IPS-20b (cell line): ENCODE data around the gene ARF3.

Experiments
- H3K27ac ChIP-seq: one replicate; pipeline ENCODE4 v1.5.1; 2013; ENCODE audit warnings: low read length
- H3K27me3 ChIP-seq: 2 replicates; pipeline ENCODE4 v1.6.1; 2013; ENCODE audit warnings: mild to moderate bottlenecking, low read length, inconsistent platforms; ENCODE audit not compliant: insufficient read depth
- H3K36me3 ChIP-seq: 2 replicates; pipeline ENCODE4 v1.6.1; 2013; ENCODE audit warnings: low read depth, mild to moderate bottlenecking, inconsistent platforms, low read length, moderate library complexity; ENCODE audit not compliant: insufficient read depth
- H3K4me1 ChIP-seq: 2 replicates; pipeline ENCODE4 v1.6.1; 2013; ENCODE audit warnings: mild to moderate bottlenecking, control low read depth, inconsistent platforms, low read length, moderate library complexity; ENCODE audit not compliant: insufficient read depth
- H3K4me3 ChIP-seq: 2 replicates; pipeline ENCODE4 v1.5.1; 2013; ENCODE audit warnings: mild to moderate bottlenecking, low read length, inconsistent platforms
- H3K9ac ChIP-seq: 2 replicates; pipeline ENCODE4 v1.6.1; 2013; ENCODE audit warnings: low read depth, mild to moderate bottlenecking, inconsistent platforms, low read length, moderate library complexity
- H3K9me3 ChIP-seq: 2 replicates; pipeline ENCODE4 v1.6.1; 2013; ENCODE audit warnings: mild to moderate bottlenecking, low read depth, low read length, inconsistent platforms; ENCODE audit not compliant: insufficient read depth

Gene ARF3

DNA sequence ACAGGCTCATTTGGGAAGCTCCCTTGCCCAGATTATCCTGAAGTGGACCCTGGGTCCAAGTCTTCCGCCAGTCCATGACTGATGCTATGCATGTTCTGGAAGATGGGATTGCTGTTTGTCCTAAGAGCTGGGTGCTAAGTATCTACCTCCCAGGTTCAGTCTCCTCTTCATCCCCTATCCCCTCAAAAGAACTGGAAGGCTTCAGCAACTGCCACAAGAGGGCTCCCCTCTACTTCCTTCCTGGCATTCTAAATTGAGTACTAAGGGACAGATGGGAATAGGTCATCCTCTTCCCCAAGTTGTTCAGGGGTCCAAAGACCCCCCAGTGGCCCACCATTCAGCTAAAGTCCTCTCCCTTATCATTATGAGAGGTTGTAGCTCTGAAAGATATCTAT, 23.0 kb downstream of the ARF3 start:
- H3K4me1 ChIP-seq = no peaks in the 10 kb centered on the region
- no peak overlapping the region for H3K27ac ChIP-seq
- H3K27me3 ChIP-seq = no peaks in the 10 kb centered on the region
- H3K4me3 ChIP-seq = no peak overlapping the region
- H3K36me3 ChIP-seq = peaks cover 90% of the 10 kb centered on the region
- no peaks in the 10 kb centered on the region for H3K9me3 ChIP-seq
- no peak overlapping the region for H3K9ac ChIP-seq

DNA sequence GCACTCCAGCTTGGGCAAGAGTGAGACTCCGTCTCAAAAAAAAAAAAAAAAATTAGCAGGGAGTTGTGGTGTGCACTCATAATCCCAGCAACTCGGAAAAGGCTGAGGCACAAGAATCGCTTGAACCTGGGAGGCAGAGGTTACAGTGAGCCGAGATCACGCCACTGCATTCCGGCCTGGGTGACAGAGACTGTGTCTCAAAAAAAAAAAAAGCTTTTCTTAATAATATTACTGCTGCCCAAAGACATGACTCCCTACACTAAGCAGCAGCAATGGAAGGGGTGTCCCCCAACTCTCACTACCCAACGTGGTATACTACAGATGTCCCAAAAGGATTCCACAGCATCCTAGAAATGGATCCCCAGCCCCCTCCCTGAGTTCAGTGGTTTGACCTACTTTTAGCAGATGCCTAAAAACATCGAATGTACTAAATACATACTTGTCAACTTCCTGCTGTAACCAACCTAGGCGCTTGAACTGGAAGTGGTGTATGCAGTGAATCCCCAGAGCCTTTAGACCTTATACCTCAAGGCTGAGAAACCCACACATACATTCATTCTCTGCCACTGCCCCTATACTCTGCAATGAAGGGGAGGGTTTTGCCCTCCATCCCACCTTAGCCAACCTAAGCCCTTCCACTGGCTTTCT, 23.5 kb downstream of the ARF3 start:
- Histone ChIP-seq H3K4me1 (no peaks in the 10 kb centered on the region), H3K27me3 (no peaks in the 10 kb centered on the region), H3K36me3 (peaks cover 88% of the 10 kb centered on the region), H3K27ac (no peak overlapping the region), H3K9me3 (no peaks in the 10 kb centered on the region), H3K9ac (no peak overlapping the region), H3K4me3 (no peak overlapping the region)

DNA sequence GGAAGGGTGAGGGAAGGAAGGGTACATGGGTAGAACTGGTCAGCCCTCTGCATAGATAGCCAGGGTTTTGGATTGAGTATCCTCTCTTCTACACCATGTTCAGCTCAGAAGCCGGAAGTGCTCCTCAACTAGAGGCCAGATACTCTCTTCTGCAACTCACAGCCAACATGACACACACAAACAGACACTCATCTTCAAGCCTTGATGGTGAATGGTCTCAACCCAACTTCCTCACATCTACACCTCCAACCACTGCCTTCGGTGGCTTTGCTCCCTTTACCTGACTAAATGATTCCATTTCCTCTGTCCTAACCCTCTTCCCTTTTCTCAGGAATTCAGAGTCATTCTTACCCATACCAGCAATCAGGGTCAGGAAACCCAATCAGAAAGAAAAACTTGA, 24.4 kb downstream of the ARF3 start:
- H3K27me3 ChIP-seq = no peaks in the 10 kb centered on the region
- no peaks in the 10 kb centered on the region for H3K9me3 ChIP-seq
- no peaks in the 10 kb centered on the region for H3K4me1 ChIP-seq
- H3K9ac ChIP-seq = no peak overlapping the region
- peaks cover 87% of the 10 kb centered on the region for H3K36me3 ChIP-seq
- no peak overlapping the region for H3K4me3 ChIP-seq
- no peak overlapping the region for H3K27ac ChIP-seq

DNA sequence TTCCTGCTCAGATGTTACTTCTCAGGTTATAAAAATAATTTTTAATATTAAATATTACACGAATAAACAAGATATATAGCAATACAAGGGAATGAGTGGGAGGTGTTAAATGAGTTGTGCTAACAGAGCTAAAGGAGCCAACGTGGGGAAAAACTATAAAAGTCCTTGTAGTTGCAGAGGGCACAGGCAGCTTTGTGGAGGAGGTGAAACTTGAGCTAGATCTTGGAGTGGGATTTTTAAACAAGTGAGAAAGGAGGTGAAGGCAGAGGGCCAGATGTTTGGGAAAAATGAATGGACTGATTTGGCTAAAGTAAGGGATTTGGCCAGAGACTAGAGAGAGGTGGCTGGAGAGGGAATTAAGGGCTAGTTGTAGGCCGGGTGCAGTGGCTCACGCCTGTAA, 26.8 kb downstream of the ARF3 start:
- no peak overlapping the region for H3K4me3 ChIP-seq
- peaks cover 73% of the 10 kb centered on the region for H3K36me3 ChIP-seq
- no peaks in the 10 kb centered on the region for H3K27me3 ChIP-seq
- H3K27ac ChIP-seq = no peak overlapping the region
- H3K9me3 ChIP-seq = no peaks in the 10 kb centered on the region
- no peaks in the 10 kb centered on the region for H3K4me1 ChIP-seq
- no peak overlapping the region for H3K9ac ChIP-seq

DNA sequence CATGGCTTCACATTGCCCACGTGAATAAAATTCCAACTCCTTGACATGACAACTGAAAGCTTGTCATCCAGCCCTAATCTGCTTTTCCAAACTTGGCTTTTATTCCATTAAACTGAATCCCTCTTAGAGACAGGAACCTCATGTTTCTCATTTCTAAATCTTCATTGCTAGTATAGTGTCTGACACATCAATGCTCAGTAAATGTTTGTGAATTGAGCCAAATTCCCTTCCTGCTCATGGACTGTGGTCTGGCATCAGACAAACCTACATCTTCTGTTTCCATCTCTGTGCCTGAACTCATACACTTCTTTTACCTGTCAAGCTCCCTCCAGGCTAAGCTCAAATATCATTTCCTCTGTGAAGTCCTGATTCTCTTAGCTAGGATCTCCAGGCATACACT, 27.7 kb downstream of the ARF3 start:
- Histone ChIP-seq H3K27ac (no peak overlapping the region), H3K9me3 (no peaks in the 10 kb centered on the region), H3K4me1 (no peaks in the 10 kb centered on the region), H3K4me3 (no peak overlapping the region), H3K9ac (no peak overlapping the region), H3K36me3 (peaks cover 64% of the 10 kb centered on the region), H3K27me3 (no peaks in the 10 kb centered on the region)

DNA sequence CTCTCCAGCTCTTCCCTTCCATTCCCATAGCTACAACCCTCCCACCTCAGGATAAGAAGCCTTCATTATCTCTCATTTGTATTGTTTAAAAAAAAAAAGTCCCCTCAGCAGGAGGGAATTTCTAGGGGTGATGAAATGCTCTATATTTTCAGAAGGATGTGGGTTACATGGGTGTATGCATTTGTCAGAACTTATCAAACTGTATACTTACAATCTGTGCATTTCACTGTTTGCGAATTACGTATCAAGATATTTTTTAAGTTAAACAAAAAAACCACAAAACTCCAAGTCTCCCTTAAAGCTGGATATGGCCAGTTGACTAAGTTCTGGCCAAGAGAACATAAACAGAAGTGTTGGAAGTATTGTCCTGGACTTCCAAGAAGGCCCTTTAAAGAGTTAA, 30.0 kb downstream of the ARF3 start:
- Histone ChIP-seq H3K9me3 (no peaks in the 10 kb centered on the region), H3K27ac (no peak overlapping the region), H3K9ac (no peak overlapping the region), H3K36me3 (peaks cover 64% of the 10 kb centered on the region), H3K4me3 (no peak overlapping the region), H3K4me1 (peaks cover 5% of the 10 kb centered on the region; the same call in 1 of the 2 replicates), H3K27me3 (no peaks in the 10 kb centered on the region)

DNA sequence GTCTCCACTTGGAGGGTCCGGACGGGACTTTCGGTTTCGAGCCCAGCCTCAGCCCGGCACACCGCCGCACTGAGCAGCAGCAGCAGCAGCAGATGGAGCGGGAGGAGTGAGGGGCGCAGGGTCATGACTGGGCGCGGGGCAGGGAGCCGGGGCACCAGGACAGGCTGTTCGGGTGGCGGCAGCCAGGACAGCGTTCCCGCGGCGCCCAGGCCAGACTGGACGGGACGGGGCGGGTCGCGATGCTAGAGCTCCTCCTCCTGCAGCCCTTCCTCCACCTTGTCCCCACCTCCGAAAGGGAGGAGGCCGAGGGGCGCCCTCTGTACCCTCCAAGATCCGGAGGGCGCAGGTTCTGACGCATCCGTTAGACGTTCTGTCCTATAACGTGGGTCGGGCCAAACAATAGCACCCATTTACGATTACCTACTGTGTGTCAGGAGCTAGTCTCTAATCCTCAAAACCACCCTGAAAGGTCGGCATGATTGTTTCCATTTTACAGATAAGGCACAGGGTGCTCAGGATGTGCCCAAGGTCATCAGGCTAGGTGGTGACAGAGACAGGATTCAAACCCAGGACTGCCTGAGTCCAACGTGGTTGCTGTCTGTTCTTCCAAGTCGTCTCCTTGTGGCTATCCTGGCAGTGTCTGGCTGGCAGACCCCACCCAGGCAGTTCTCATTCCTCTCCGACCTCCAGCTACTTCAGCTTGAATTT, 31.8 kb downstream of the ARF3 start, which contains the start of gene FKBP11:
FKBP11 (minus strand) TSS at position 189 of the 708 bp plus-strand sequence; CDS start at position 125, 64 bp downstream.
- Histone ChIP-seq H3K4me3 (peak within 1 kb of the TSS; percentile 88), H3K36me3 (peaks cover 55% of the 10 kb centered on the region), H3K9ac (peak within 1 kb of the TSS; percentile 92), H3K27ac (no peak within 1 kb of the TSS), H3K4me1 (peaks cover 5% of the 10 kb centered on the region; the same call in 1 of the 2 replicates), H3K27me3 (no peaks in the 10 kb centered on the region), H3K9me3 (no peaks in the 10 kb centered on the region)

DNA sequence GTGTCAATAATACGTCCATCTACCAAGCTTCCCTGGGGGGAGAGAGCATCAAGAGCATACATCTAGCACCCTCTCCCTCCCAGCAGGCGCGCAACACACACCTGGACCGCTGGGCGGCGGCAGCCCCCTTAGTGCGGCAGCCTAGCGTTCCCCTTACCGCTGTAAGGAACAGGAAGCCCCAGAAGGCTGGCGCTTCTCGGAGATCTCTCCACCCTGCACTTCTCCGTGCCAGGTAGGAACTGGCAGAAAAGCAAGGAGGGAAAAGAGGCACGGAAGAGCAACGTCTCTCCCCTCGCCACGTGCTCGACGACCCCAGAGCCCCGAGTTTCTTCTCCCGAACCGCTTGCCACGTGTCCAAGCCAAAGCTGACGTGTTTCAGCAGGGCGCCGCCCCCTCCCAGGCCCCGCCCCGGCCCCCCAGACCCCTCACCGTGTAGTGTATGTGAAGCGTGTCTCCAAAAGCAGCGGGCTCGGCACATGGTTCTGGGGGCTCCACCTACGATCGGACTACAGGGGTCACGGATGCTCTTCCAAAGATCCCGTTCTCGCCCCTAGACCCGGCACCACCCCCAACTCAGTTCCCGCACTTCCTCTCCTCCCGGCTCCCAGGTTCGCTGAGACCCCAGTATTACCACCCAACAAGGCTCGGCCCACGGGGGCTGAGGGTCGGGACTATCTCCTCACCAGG, 32.5 kb downstream of the ARF3 start:
- H3K9me3 ChIP-seq = no peaks in the 10 kb centered on the region
- H3K4me3 ChIP-seq = peak overlapping the region; percentile 88
- no peaks in the 10 kb centered on the region for H3K27me3 ChIP-seq
- H3K36me3 ChIP-seq = peaks cover 48% of the 10 kb centered on the region
- H3K9ac ChIP-seq = peak overlapping the region; percentile 92
- no peak overlapping the region for H3K27ac ChIP-seq
- H3K4me1 ChIP-seq = peaks cover 5% of the 10 kb centered on the region; the same call in 1 of the 2 replicates

DNA sequence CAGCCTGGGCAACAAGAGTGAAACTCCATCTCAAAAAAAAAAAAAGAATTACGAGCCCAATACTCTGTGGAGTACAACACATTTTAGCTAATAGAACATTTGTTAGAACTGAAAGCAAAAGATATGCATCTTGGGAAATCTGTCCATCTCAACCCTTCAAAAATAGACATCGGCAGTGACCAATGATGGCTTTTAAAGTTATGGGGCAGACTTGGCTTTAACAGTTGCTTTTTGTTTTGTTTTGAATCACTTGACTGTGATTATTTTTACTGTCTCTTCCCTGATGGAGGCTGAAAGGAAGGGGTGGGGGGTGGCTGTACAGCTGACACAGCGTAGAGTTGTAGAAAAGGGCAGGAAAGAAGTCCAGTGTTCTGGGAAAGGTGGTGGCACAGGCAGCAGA, 34.2 kb downstream of the ARF3 start:
- no peaks in the 10 kb centered on the region for H3K9me3 ChIP-seq
- no peaks in the 10 kb centered on the region for H3K27me3 ChIP-seq
- peaks cover 5% of the 10 kb centered on the region; the same call in 1 of the 2 replicates for H3K4me1 ChIP-seq
- H3K36me3 ChIP-seq = peaks cover 37% of the 10 kb centered on the region
- no peak overlapping the region for H3K4me3 ChIP-seq
- no peak overlapping the region for H3K9ac ChIP-seq
- H3K27ac ChIP-seq = no peak overlapping the region

DNA sequence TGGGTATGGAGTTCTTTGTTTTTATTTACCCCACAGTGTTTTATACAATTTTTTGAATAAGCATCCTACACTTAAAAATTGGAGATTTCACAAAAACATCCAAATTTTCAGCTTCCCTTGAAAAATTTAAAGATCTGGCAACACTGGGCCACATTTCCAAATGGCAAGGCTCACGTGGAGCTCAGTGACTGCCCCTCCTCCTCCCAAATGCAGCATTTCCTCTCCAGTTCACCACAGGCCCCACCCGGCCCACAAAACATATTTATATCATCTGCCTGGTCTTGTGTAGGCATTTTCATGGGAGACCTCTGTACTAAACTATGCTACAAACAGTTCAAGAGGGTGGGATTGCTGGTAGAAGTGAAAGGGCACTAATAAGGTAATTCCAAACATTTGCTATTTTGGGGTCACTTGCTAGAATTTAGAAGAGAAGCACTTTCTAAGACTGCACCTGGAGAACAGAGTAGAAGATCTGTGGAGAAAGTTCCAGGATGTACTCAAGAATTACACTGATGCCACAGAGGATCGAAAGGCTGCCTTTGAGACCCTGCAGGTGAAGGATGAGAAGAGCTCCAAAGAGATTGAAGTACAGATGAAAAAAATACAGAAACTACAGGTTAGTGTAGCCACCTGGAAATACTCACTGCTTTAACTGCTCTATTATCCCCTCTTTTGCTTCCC, 39.3 kb downstream of the ARF3 start:
- H3K4me3 ChIP-seq = no peak overlapping the region
- peaks cover 12% of the 10 kb centered on the region for H3K36me3 ChIP-seq
- no peak overlapping the region for H3K27ac ChIP-seq

DNA sequence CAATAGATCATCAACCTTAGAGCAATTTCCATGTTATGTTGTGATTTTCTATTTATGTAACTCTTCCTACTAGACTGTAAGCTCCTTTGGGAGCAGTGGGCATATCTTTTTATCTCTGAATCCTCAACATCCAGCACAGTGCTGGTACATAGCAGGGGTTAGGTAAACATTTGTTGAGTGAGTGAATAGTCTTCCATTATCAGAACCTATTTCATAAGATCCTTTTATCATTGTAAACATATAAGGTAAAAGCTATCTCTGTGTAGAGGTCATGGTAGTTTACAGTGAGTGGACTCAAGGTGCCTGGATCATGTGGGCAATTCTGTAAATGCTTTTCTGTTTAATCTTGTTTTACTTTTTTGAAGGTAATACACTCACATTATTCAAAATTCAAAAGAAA, 47.1 kb downstream of the ARF3 start:
- H3K36me3 ChIP-seq = no peaks in the 10 kb centered on the region
- no peak overlapping the region for H3K4me3 ChIP-seq
- H3K27ac ChIP-seq = no peak overlapping the region
- H3K27me3 ChIP-seq = no peaks in the 10 kb centered on the region; the same call in 1 of the 2 replicates
- no peaks in the 10 kb centered on the region for H3K4me1 ChIP-seq
- H3K9ac ChIP-seq = no peak overlapping the region
- no peaks in the 10 kb centered on the region for H3K9me3 ChIP-seq

More for the DNA sequence above, 39.3 kb downstream of the ARF3 start:
- Histone ChIP-seq H3K4me1 (no peaks in the 10 kb centered on the region), H3K9ac (no peak overlapping the region), H3K27me3 (no peaks in the 10 kb centered on the region), H3K9me3 (peaks cover 5% of the 10 kb centered on the region)
